ENCODE measurements around the gene ARPC2.
"Not testable (repeated sequence)": the region's sequence is repeated elsewhere in the genome, so short reads cannot be mapped to it uniquely, and the experiment has no call there.

ARPC2 gene

DNA sequence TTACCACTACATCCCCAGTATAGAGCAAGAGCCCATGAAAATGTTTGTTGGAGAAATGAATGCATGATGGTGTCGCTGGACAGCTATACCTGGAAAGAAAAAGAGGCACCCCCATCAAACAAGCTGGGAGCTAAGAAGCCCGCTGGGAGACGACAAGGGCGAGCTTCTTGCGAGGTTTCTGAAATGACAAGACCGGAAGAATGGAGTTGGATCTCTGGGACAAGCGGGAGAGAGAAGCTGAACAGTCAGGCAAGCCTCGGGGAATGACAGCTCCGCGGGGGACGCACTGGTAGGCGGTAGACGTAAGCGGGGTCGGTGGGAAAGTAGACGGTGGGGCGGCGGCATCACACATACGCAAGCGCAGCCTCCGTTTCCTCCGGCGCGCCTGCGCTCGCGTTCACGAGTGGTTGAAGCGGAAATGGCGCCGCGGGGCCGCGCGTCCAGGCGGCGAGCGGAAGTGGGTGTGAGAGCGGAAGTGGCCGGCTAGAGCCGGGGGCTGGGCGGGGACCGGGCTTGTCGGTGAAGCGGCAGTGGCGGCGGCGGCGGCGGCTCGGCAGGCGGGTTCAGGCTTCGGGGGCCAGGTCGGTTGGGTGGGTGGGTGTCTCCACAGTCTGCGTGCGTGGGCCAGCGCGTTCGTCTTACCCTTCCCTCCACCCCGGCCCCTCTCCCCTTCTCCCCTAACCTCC, at the start of gene ARPC2:
ARPC2 (plus strand) TSS at position 516 of the 686 bp plus-strand sequence. CDS start 282 bp downstream, outside the sequence.
- peak; percentile 97 for DNase-seq (ENCODE audit: low spot score)

DNA sequence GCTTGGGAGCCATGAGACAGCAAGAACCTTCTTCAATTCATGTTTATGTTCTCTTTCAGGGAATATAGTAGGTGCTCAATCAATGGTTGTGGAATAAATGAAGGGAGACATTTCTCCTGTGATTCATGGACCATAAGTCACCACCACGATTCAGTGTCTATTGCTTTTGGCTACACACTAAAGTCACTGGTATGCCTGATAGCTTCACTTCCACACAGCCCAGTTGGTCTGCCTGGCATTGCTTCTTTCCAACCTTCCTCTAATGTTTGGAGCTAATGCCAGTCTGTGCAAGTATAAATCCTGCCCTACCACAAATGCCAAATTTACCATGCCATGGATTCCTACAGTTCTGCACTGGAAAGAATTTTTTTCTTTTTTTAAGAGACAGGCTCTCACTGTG, 49.0 kb upstream of the ARPC2 start:
- no peak for DNase-seq (ENCODE audit: low spot score)

DNA sequence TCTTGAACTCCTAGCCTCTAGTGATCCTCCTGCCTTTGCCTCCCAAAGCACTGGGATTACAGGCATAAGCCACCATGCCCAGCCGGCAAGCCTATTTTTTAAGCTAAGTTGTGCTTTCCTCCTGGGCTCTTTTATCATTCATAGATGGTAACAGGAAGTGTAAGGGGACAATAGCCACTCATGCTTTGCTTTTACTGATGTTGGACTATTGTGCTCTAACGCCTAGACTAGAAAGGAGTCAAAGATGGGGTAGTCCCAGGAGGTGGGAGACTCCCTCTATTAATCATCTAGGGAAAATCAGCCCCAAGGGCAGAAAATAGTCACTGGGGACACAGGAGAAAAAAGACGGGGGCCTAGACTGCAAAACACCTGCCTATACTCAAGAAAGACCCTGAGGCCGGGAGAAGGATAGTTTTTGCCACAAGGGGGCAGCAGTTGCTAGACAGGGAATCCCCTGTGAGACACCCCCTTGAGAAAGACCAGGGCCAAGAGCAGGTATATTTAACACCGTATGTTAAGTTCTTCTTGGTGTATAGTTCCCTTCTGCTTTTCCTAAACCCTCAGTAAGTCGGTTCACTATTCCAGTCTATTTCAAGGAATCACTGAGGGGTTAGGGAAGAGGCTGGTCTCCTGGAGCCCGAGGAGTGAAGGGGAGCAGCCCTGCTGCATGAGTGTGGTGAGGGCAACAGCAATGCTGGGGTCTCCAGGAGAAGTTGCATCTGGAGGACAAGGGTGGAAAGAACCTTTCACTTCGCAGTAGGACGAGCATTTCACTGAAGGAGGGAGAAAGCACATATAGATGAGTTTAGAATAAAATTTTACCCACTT, 48.1 kb upstream of the ARPC2 start:
- peak; percentile 64 for DNase-seq (ENCODE audit: low spot score)

DNA sequence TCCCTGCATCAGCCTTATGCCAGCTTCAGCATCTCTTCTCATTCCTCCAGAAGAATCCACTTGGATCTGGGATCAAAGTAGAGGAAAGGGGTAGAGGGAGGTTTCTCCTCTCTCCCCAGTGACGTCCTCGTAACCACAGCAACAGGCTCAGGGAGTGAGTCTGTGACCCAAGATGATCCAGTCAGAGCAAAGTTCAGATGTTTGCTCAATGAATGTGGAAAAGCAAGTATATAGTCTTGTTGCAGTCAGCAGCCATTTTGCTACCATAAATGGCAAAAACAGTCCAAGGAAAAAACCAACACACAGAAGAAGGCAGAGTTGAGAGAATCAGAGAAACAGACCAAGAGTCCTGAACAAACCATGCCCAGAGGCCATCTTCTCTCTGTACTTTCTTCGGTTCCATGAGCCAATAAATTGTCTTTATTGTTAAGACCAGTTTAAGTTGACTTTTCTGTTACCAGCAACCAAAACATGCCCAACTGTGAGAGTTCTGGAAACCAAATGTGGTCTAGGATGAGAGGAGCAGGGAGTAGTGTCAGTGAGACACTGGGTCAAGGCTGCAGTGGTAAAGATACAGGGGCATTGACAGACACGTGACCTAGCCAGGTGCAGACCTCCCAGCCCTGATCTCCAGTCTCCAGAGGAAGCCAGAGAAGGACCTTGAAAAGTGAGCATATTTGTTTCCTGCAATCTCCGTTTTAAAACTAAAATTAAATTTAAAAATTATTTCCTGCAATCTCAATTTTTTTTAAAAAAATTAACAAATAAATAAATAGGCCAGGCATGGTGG, 47.0 kb upstream of the ARPC2 start:
- DNase-seq (ENCODE audit: low spot score): no peak

DNA sequence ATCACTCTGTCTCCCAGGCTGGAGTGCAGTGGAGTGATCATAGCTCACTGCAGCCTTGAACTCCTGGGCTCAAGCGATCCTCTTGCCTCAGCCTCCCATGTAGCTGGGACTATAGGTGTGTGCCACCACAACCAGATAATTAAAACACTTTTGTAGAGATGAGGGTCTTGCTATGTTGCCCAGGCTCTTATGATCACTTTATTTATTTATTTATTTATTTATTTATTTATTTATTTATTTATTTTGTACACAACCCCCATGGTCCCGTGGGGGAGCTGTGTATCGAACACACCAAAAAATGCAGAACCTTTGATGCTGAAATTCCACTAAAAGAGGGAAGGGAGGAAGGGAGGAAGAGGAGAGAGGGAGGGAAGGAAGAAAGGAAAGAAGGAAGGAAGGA, 45.2 kb upstream of the ARPC2 start:
- not testable (repeated sequence) for DNase-seq (ENCODE audit: low spot score)

DNA sequence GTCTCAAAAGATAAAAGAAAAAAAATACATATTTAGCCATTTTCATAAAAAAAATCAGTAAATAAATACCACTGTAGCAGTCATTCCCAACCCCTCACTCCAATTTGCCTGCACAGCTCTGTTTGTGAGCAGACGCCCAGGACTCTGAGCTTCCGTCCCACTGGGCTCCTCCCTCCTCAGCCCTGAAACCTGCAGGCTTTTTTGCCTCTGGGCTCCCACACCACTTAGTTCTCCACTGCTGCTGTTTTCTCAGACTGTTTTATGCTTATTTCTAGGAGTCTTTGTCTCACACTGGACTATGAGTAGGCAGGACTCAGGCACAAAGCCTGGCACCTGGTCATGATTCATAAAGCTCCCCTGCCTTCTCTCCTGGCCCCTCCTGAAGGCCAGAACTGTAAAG, 44.1 kb upstream of the ARPC2 start:
- no peak for DNase-seq (ENCODE audit: low spot score)

DNA sequence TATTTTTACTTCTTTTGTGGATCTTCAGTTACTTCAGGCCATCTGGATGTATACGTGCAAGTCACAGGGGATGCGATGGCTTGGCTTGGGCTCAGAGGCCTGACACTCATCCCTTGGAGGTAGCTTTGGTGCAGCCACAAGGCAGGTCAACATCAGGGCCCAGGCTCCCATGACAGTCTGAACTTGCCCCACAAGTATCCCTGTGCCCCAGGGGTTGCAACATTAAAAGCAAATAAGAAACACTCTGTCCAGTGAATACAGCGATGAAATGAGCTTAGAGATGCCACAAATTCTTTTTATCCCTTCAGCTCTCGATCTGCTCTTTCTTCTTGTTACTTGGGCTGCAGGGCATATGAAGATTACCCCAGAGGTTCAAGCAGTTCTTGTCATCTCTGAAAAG, 37.2 kb upstream of the ARPC2 start:
- no peak for DNase-seq (ENCODE audit: low spot score)

DNA sequence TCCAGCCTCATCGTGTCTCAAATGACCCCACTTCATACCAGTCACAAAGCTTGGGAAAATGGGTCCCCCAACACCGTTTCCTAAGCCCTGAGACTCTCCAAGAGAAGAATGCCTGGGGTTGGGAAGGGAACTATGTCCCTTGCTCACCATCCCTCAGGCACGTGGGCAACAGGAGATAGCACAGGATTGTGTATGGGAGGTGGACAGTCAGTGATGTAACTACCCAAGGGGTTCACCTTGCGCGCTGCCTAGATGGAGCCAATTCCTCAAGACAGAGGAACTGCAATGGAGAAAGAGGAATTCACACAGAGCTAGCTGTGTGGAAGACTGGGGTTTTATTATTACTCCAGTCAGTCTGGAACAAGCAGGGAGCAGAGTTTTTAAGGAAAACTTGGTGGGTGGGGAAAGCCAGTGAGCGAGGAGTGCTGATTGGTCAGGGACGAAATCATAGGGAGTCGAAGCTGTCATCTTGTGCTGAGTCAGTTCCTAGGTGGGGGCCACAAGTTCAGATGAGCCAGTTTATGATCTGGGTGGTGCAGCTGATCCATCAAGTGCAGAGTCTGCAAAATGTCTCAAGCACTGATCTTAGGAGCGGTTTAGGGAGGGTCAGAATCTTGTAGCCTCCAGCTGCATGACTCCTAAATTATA, 36.4 kb upstream of the ARPC2 start:
- no peak for DNase-seq (ENCODE audit: low spot score)

DNA sequence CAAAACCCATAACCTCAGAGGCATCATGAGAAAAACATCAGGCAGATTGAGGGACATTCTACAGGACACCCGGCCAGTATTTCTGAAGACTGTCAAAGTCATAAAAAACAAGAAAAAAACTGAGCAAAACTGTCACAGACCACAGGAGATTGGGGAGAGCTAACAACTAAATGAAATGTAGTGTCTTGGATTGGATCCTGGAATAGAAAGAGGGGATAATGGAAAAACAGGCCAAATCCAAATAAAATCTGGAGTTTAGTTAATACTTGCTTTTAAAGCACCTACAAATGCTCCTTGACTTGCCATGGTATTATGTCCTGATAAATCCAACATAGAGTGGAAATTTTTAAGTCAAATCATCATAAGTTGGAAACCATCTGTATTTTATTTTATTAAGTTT, 32.7 kb upstream of the ARPC2 start:
- DNase-seq (ENCODE audit: low spot score): no peak

DNA sequence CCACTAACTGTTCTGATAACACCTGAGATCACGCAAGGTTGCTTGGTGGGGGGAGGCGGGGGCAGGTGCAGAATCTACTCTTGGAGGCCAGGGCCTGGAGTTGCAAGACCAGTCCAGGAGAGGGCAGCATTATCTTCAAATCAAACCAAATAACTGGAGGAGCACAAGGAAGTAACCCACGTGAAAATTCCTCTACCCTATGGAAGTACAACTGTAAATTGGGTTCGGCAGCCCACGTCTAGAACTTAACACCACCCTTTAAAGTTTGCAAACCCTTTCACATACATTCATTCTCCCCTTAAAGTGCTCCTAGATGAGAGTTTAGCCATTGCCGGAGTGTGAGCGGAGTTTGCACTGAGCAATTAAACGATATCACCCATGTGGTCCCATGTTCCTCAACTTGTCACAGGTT, 30.6 kb upstream of the ARPC2 start:
- peak; percentile 86 for DNase-seq (ENCODE audit: low spot score)

DNA sequence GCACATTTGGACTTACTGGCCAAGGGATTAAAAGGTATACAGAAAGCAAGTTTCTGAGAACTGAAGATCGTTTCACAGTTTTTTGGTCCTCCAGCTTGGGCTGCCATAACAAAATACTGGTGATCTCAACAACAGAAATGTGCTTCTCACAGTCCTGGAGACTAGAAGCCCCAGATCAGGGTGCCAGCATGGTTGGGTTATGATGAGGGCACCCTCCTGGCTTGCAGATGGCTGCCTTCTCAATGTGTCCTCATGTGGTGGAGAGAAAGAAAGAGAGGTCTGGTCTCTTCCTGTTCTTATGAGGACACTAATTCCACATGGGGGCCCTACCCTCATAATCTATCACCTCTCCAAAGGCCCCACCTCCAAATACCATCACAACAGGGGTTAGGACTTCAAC, 30.1 kb upstream of the ARPC2 start:
- DNase-seq (ENCODE audit: low spot score): no peak

DNA sequence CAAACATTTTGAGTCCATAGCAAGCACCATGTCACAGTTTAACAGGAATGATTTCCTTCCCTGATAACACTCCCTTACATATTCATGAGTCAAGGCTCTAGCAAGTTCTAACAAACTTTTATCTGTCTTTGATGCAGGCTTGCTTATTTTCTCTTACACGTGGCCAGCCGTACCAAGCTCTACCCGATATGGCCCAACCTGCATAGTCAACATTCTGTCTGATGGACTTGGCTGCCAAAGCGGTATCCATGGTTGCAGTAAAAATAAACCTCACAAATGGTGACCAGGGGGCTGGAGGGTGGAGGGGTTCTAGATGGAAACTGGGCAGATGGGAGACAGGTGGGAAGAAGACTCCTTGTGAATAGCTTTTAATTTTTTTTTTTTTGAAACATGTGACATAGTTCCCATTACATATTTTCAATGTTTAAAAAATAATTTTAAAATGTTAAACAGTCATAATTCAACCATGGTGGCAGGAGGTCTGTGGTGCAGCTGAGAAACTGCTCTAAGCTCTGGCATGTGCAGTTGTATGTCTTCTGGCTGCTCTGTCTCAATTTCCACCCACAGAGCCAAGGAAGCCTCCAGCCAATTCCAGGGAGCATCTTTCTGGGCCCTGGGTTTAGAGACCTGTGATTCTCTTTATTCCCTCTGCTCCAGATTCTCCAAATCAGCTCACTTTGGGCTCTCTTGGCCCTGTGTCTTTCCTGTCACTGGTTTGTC, 29.5 kb upstream of the ARPC2 start:
- DNase-seq (ENCODE audit: low spot score): no peak

DNA sequence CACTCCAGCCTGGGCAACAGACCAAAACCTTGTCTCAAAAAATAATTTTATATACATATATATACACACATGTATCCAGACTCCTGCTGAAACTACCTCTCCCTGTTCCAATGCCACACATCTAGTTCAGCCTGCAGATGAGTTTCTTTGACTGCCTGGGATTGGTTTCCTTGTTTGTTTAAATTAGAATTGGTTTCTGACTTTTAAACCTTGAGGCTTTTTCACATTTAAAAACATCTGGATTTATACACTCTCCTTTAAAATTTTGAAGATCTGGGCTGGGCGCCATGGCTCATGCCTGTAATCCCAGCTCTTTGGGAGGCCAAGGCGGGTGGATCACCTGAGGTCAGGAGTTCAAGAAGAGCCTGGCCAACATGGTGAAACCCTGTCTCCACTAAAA, 28.5 kb upstream of the ARPC2 start:
- no peak for DNase-seq (ENCODE audit: low spot score)

DNA sequence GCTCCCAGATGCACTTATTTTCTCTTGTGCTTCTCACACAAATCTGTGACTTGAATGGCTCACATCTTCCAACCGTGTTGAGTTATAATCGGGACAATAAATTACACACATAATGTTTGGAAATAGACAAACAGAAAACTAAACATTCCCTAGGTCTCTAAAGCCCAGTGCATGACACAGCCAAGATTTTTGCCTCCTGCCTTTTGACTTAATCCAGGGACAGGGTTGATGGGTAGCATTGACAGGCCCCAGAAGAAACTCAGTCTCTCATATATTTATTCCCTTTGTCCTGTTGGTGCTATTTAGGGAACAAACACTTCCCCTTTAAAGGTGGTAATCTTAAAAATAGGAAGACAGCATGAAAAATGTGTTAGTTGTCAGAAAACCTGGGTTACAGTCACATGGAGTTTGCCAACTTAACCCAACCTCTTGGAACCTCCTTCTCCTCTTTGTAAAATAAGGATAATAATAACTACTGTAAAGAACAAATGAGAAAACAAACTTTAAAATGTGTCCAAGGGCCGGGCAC, 24.0 kb upstream of the ARPC2 start:
- no peak for DNase-seq (ENCODE audit: low spot score)

DNA sequence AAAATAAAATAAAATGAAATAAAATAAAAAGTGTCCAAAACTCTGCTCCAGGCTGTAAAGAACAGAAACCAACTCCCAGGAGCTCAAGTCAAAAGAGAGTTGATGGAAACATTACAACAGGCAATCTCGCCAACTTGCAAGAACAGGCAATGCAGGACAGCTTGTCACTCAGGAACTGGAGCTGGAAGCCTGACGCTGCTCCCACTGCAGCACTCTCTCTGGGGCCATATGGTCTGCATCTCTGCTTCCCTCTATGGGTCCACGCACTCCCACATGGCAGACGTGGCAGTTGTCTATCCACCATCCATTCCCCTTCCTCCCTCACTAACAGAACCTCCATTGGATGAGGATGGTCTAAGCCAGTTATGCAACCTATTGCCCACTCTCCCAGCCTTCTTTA, 23.3 kb upstream of the ARPC2 start:
- DNase-seq (ENCODE audit: low spot score): no peak

DNA sequence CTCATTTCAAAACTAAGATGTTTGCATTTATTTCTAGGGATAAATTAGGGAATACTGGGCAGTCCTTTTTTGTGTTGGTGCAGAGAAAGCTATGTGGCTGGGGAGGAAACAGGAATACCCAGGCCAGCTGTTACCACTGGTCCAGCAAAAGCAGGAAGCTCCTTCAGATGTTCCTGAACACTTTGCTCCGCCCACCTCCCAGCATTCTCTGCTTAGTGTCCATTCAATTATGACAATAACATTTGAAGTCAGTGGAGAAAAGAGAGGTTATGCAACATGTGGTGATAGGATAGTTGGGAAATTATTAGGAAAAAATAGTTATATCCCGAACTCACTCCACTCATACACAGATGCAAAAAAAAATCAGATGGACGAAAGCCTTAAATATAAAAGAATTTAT, 22.1 kb upstream of the ARPC2 start:
- no peak for DNase-seq (ENCODE audit: low spot score)

DNA sequence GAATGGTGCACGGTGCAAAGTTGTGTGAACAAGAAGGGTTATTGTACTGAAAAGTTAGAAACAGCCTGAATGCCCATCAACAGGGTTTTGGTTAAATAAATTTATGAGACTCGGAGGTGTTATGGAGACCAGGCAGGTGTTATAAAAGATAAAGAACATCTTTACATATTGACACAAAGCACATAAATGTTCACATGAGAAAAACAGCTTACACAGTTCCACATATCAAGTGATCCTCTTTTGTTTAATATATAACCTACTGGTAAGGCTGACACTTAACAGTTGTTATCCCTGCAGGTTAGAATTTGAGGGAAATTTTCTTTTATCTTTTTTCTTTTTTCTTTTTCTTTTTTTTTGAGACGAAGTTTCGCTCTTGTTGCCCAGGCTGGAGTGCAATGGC, 20.0 kb upstream of the ARPC2 start:
- DNase-seq (ENCODE audit: low spot score): no peak

DNA sequence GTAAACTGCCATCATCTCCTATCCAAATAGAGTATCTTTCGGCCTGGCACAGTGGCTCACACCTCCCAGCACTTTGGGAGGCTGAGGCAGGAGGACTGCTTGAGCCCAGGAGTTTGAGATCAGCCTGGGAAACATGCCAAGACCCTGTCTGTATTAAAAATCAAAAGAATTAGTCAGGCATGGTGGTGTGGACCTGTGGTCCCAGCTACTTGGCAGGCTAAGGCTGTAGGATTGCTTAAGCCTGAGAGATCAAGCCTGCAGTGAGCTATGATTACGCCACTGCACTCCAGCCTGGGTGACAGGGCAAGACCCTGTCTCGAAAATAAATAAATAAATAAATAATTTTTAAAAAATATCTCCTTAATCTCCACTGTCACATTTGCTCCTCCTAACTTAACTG, 14.7 kb upstream of the ARPC2 start:
- no peak for DNase-seq (ENCODE audit: low spot score)

DNA sequence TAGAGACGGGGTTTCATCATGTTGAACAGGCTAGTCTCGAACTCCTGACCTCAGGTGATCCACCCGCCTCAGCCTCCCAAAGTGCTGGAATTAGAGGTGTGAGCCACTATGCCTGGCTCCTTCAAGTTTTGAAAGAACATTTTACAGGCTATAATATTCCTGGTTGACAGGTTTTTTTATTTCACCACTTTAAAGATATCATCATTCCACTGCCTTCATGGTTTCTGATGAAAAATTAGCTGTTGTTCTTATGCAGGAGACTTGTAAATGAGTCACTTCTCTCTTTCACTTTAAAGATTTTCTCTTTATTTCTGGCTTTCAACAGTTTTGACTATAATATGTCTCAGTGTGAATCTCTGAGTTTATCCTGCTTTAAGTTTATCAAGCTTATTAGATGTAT, 7.9 kb upstream of the ARPC2 start:
- DNase-seq (ENCODE audit: low spot score): no peak

DNA sequence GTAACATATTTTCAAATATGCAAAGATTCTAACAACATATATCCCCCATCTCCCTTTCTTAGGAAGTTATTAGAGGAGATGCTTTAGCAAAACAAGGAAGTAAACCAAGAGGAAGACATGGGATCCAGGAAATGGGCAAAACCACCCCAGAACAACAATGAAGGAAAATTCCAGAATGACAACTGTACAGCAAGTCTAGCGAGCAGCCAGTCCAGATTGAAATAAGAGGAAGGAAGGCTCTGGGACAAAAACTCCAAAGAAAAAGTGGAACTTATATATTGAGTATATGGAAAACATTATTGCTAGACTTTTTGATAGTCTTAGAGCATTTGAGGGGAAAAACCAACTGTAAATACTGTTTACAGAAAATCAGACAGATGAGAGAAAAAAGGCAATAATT, 2.9 kb upstream of the ARPC2 start:
- no peak for DNase-seq (ENCODE audit: low spot score)

DNA sequence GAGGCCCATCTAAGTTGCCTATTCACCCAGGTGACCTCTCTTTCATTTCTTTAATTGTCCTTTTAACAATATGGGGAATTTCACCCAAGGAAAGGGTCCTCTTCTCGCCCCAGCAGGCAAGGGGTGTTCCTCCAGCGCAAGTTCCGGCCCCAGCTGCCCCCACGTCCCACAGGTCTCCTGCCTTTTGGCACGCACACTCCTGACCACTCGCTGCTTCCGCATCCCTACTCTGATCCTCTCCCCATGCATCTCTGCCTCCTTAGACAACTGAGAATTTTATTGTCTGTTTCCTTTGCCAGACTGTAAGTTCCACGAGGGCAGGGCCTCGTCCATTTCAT, 684 bp upstream of the ARPC2 start:
- DNase-seq (ENCODE audit: low spot score): peak; percentile 33
